HG02970 (cell line): ENCODE data around the gene FKBP3.

ENCODE experiments used
- ATAC-seq: cut with Tn5 transposase; IDR thresholded peaks from one replicate; pipeline ENCODE4 v1.9.1; 2021; ENCODE audit warnings: mild to moderate bottlenecking, moderate library complexity, moderate number of reproducible peaks; ENCODE audit not compliant: unreplicated experiment, low FRiP score

FKBP3 gene

DNA sequence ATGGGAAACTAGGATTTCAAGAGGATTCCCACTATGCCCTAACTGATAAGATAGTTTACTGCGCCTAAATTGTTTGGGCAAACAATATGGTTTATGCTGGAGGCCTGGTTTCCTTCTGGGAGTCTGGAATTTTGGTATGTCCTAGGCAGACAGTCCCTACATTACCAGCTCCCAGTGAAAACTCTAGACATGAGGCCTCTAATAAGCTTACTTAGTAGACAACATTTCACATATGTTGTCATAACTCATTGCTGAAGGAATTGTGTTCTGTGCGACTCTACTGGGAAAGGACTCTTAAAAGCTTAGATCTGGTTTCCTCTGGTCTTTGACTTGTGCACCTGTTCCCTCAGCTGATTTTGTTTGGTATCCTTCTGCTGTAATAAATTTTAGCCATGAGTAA is 68.3 kb downstream of the FKBP3 start:
- no peak for ATAC-seq
